WTC11 (cell line): ENCODE data around the gene NOSTRIN. TPM values are rescaled to one million over a fixed set of nuclear protein-coding genes. Genes with fewer than 3 reads are reported as not detected.

Source experiments
- ATAC-seq: fragments of 200-7000 bp; cut with Tn5 transposase; 2 replicates; pipeline ENCODE4 v1.10.0; 2021; ENCODE audit warnings: mild to moderate bottlenecking, moderate library complexity
- CTCF ChIA-PET: fragments of 300-600 bp; sonication (Branson Sonifier 250); formaldehyde crosslinking; loops from one replicate; lab custom pipeline; 2021; ENCODE audit warnings: antibody characterized with exemption; lab: Charles Lee
- POLR2A ChIA-PET: fragments of 350-600 bp; sonication (Branson Sonifier 250); formaldehyde crosslinking; loops from one replicate; lab custom pipeline; 2021; ENCODE audit warnings: antibody characterized with exemption; lab: Charles Lee
- DNase-seq: peaks from one replicate; pipeline ENCODE4 v3.0.0; 2021; ENCODE audit warnings: low spot score
- H3K27ac Mint-ChIP-seq: 2 replicates; pipeline ENCODE4 v1.8.0; 2021; ENCODE audit warnings: mixed read lengths
- H3K27me3 Mint-ChIP-seq: 2 replicates; pipeline ENCODE4 v1.8.0; 2021; ENCODE audit warnings: low read depth, mild to moderate bottlenecking, moderate library complexity, mixed read lengths
- H3K36me3 Mint-ChIP-seq: 2 replicates; pipeline ENCODE4 v1.8.0; 2021; ENCODE audit warnings: mixed read lengths
- H3K4me1 Mint-ChIP-seq: 2 replicates; pipeline ENCODE4 v1.8.0; 2022; ENCODE audit warnings: mixed read lengths
- H3K4me3 Mint-ChIP-seq: 2 replicates; pipeline ENCODE4 v1.8.0; 2021; ENCODE audit warnings: mild to moderate bottlenecking, moderate library complexity, mixed read lengths
- H3K9me3 Mint-ChIP-seq: 2 replicates; pipeline ENCODE4 v1.8.0; 2021; ENCODE audit warnings: mixed read lengths
- GRHL2 ChIP-seq: fragments of 250-450 bp; sonication (Bioruptor Pico); IDR thresholded peaks from 2 replicates; pipeline ENCODE4 v1.8.0; 2022; ENCODE audit warnings: mild to moderate bottlenecking, moderate library complexity; ENCODE audit not compliant: insufficient replicate concordance, severe bottlenecking
- HMGA2 ChIP-seq: fragments of 250-450 bp; sonication (Bioruptor Pico); IDR thresholded peaks from 2 replicates; pipeline ENCODE4 v1.4.0; 2021; ENCODE audit warnings: mild to moderate bottlenecking, moderate library complexity
- KAT7 ChIP-seq: sonication (generic); formaldehyde crosslinking; IDR thresholded peaks from 2 replicates; pipeline ENCODE4 v1.8.1; 2023; ENCODE audit warnings: missing genetic modification reagents, mild to moderate bottlenecking, borderline replicate concordance
- NFATC4 ChIP-seq: fragments of 250-450 bp; sonication (Bioruptor Pico); IDR thresholded peaks from 2 replicates; pipeline ENCODE4 v1.9.0; 2021; ENCODE audit warnings: mild to moderate bottlenecking
- NFE2L1 ChIP-seq: sonication (generic); formaldehyde crosslinking; IDR thresholded peaks from 2 replicates; pipeline ENCODE4 v1.8.1; 2023; ENCODE audit warnings: missing genetic modification reagents
- PRRX2 ChIP-seq: fragments of 250-450 bp; sonication (Bioruptor Pico); IDR thresholded peaks from 2 replicates; pipeline ENCODE4 v1.8.0; 2021; ENCODE audit warnings: mild to moderate bottlenecking
- TCF7 ChIP-seq: sonication (generic); formaldehyde crosslinking; IDR thresholded peaks from 2 replicates; pipeline ENCODE4 v1.8.0; 2022; ENCODE audit warnings: mild to moderate bottlenecking, low read depth, missing genetic modification reagents, moderate library complexity
- TEAD4 ChIP-seq: sonication (generic); formaldehyde crosslinking; IDR thresholded peaks from 2 replicates; pipeline ENCODE4 v1.8.0; 2022; ENCODE audit warnings: mild to moderate bottlenecking, missing genetic modification reagents
- ZNF219 ChIP-seq: sonication (generic); formaldehyde crosslinking; IDR thresholded peaks from 2 replicates; pipeline ENCODE4 v1.8.0; 2023; ENCODE audit warnings: missing genetic modification reagents, mild to moderate bottlenecking, borderline replicate concordance
- total RNA-seq: library from RNA; stranded (reverse); gene quantifications from 3 replicates; pipeline ENCODE4 v1.2.3, GENCODE V29; 2021
- TF ChIP-seq, protein P1 (sequence below): fragments of 250-450 bp; sonication (Bioruptor Pico); IDR thresholded peaks from 2 replicates; pipeline ENCODE4 v1.9.0; 2021; ENCODE audit warnings: moderate library complexity, mild to moderate bottlenecking, inconsistent platforms, borderline replicate concordance
- TF ChIP-seq, protein P2 (sequence below): sonication (generic); formaldehyde crosslinking; IDR thresholded peaks from 2 replicates; pipeline ENCODE4 v1.8.0; 2023; ENCODE audit warnings: missing genetic modification reagents, mild to moderate bottlenecking, borderline replicate concordance
- TF ChIP-seq, protein P3 (sequence below): sonication (generic); formaldehyde crosslinking; IDR thresholded peaks from 2 replicates; pipeline ENCODE4 v1.8.1; 2023; ENCODE audit warnings: mild to moderate bottlenecking, missing genetic modification reagents, moderate library complexity
- TF ChIP-seq, protein P4 (sequence below): fragments of 250-450 bp; sonication (Bioruptor Pico); IDR thresholded peaks from 2 replicates; pipeline ENCODE4 v1.8.0; 2021; ENCODE audit warnings: mild to moderate bottlenecking
- TF ChIP-seq, protein P5 (sequence below): sonication (generic); formaldehyde crosslinking; IDR thresholded peaks from 2 replicates; pipeline ENCODE4 v1.8.1; 2023; ENCODE audit warnings: mild to moderate bottlenecking, moderate library complexity, missing genetic modification reagents
- TF ChIP-seq, protein P6 (sequence below): sonication (generic); formaldehyde crosslinking; IDR thresholded peaks from 2 replicates; pipeline ENCODE4 v1.8.0; 2022; ENCODE audit warnings: mild to moderate bottlenecking, missing genetic modification reagents

NOSTRIN gene
- total RNA-seq, 1 experiment from 2014 or later: 0.22 TPM

DNA sequence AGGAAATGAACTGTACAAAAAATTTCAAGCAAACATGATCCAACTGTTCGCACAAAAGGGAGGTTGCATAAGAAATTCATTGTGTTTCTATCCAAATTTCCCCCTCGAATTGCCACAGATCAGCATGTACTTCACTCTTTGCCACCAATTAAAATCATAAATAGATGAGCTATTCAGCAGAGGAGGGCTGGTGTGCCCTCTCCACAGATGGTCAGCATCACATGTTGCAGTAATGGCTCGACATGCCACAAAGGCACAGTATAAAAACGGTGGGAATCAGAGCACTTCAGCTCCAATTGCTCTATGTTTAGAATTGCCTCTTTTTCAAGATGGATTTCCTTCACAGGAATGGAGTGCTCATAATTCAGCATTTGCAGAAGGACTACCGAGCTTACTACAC lies 98.6 kb downstream of the NOSTRIN start, which contains the start of gene G6PC2:
G6PC2 (plus strand) TSS at position 289 of the 400 bp plus-strand sequence; CDS start at position 330, 41 bp downstream.
- TF ChIP-seq, protein P1, sequence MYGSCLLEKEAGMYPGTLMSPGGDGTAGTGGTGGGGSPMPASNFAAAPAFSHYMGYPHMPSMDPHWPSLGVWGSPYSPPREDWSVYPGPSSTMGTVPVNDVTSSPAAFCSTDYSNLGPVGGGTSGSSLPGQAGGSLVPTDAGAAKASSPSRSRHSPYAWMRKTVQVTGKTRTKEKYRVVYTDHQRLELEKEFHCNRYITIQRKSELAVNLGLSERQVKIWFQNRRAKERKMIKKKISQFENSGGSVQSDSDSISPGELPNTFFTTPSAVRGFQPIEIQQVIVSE: no peak
- TF ChIP-seq, all 79 proteins: peak for 0
- no peak within 1 kb of the TSS for H3K4me3 Mint-ChIP-seq
- POLR2A ChIA-PET: no interaction called here
- no peaks in the 10 kb centered on the region for H3K36me3 Mint-ChIP-seq
- no peaks in the 10 kb centered on the region for H3K9me3 Mint-ChIP-seq
- ATAC-seq: no peak
- peaks cover 13% of the 10 kb centered on the region for H3K4me1 Mint-ChIP-seq
- no peak within 1 kb of the TSS for H3K27ac Mint-ChIP-seq
- CTCF ChIA-PET: no interaction called here
- H3K27me3 Mint-ChIP-seq: no peaks in the 10 kb centered on the region
- DNase-seq: no peak

DNA sequence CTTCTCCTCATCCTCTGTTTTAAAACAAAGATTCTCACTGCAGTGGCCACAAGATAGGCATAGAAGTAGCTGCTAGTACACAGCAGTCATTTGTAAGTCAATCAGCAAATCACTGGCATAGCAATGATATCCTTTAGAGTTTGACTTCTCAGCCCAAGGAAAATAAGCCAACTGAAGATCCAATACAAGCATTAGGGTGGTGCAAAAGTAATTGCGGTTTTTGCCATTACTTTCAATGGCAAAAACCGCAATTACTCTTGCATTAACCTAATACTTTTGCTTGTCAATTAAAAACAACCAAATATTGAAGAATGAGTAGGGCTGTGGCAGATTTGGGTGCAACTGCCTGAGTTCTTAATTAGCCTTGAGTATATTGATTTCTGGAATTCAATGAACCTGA lies 101.5 kb downstream of the NOSTRIN start:
- Mint-ChIP-seq H3K4me1 (peaks cover 38% of the 10 kb centered on the region), H3K4me3 (no peak overlapping the region), H3K27ac (no peak overlapping the region), H3K36me3 (no peaks in the 10 kb centered on the region), H3K9me3 (no peaks in the 10 kb centered on the region), H3K27me3 (no peaks in the 10 kb centered on the region)
- ATAC-seq (no peak), DNase-seq (no peak)
- CTCF ChIA-PET: no interaction called here
- TF ChIP-seq, protein P2, sequence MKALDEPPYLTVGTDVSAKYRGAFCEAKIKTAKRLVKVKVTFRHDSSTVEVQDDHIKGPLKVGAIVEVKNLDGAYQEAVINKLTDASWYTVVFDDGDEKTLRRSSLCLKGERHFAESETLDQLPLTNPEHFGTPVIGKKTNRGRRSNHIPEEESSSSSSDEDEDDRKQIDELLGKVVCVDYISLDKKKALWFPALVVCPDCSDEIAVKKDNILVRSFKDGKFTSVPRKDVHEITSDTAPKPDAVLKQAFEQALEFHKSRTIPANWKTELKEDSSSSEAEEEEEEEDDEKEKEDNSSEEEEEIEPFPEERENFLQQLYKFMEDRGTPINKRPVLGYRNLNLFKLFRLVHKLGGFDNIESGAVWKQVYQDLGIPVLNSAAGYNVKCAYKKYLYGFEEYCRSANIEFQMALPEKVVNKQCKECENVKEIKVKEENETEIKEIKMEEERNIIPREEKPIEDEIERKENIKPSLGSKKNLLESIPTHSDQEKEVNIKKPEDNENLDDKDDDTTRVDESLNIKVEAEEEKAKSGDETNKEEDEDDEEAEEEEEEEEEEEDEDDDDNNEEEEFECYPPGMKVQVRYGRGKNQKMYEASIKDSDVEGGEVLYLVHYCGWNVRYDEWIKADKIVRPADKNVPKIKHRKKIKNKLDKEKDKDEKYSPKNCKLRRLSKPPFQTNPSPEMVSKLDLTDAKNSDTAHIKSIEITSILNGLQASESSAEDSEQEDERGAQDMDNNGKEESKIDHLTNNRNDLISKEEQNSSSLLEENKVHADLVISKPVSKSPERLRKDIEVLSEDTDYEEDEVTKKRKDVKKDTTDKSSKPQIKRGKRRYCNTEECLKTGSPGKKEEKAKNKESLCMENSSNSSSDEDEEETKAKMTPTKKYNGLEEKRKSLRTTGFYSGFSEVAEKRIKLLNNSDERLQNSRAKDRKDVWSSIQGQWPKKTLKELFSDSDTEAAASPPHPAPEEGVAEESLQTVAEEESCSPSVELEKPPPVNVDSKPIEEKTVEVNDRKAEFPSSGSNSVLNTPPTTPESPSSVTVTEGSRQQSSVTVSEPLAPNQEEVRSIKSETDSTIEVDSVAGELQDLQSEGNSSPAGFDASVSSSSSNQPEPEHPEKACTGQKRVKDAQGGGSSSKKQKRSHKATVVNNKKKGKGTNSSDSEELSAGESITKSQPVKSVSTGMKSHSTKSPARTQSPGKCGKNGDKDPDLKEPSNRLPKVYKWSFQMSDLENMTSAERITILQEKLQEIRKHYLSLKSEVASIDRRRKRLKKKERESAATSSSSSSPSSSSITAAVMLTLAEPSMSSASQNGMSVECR (CRISPR knock-in tag): no peak
- no peak for TF ChIP-seq HMGA2
- no peak for TF ChIP-seq ZNF219 (CRISPR knock-in tag)
- TF ChIP-seq, protein P3, sequence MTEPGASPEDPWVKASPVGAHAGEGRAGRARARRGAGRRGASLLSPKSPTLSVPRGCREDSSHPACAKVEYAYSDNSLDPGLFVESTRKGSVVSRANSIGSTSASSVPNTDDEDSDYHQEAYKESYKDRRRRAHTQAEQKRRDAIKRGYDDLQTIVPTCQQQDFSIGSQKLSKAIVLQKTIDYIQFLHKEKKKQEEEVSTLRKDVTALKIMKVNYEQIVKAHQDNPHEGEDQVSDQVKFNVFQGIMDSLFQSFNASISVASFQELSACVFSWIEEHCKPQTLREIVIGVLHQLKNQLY (CRISPR knock-in tag): no peak
- no peak for TF ChIP-seq TCF7
- no peak for TF ChIP-seq GRHL2 (CRISPR knock-in tag)
- TF ChIP-seq, protein P4, sequence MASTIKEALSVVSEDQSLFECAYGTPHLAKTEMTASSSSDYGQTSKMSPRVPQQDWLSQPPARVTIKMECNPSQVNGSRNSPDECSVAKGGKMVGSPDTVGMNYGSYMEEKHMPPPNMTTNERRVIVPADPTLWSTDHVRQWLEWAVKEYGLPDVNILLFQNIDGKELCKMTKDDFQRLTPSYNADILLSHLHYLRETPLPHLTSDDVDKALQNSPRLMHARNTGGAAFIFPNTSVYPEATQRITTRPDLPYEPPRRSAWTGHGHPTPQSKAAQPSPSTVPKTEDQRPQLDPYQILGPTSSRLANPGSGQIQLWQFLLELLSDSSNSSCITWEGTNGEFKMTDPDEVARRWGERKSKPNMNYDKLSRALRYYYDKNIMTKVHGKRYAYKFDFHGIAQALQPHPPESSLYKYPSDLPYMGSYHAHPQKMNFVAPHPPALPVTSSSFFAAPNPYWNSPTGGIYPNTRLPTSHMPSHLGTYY (CRISPR knock-in tag): no peak
- no peak for TF ChIP-seq NFE2L1
- POLR2A ChIA-PET: no interaction called here

DNA sequence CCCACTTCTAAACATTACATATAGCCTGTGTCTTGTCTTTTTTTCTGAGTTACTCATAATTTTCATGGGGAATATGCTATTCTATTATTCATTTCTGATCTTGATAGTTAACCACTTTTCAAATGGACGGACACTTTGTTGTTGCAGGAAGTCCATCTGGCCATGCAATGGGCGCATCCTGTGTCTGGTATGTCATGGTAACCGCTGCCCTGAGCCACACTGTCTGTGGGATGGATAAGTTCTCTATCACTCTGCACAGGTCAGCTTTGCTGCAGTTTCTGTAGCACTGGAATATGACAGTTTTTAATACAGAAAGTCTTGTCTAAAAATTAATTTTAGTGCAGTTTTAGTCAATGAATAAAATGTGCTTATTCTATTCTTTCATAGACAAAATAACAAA lies 101.9 kb downstream of the NOSTRIN start:
- H3K4me3 Mint-ChIP-seq: no peak overlapping the region
- ATAC-seq: no peak
- CTCF ChIA-PET: no interaction called here
- TF ChIP-seq NFATC4 (no peak), KAT7 (CRISPR knock-in tag) (no peak), TEAD4 (CRISPR knock-in tag) (no peak), PRRX2 (CRISPR knock-in tag) (no peak)
- TF ChIP-seq, protein P5, sequence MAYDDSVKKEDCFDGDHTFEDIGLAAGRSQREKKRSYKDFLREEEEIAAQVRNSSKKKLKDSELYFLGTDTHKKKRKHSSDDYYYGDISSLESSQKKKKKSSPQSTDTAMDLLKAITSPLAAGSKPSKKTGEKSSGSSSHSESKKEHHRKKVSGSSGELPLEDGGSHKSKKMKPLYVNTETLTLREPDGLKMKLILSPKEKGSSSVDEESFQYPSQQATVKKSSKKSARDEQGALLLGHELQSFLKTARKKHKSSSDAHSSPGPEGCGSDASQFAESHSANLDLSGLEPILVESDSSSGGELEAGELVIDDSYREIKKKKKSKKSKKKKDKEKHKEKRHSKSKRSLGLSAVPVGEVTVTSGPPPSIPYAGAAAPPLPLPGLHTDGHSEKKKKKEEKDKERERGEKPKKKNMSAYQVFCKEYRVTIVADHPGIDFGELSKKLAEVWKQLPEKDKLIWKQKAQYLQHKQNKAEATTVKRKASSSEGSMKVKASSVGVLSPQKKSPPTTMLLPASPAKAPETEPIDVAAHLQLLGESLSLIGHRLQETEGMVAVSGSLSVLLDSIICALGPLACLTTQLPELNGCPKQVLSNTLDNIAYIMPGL: no peak
- TF ChIP-seq, protein P6, sequence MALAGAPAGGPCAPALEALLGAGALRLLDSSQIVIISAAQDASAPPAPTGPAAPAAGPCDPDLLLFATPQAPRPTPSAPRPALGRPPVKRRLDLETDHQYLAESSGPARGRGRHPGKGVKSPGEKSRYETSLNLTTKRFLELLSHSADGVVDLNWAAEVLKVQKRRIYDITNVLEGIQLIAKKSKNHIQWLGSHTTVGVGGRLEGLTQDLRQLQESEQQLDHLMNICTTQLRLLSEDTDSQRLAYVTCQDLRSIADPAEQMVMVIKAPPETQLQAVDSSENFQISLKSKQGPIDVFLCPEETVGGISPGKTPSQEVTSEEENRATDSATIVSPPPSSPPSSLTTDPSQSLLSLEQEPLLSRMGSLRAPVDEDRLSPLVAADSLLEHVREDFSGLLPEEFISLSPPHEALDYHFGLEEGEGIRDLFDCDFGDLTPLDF: no peak
- TF ChIP-seq, all 79 proteins: peak for 0
- Mint-ChIP-seq H3K36me3 (no peaks in the 10 kb centered on the region), H3K4me1 (peaks cover 41% of the 10 kb centered on the region), H3K27ac (no peak overlapping the region), H3K9me3 (no peaks in the 10 kb centered on the region), H3K27me3 (no peaks in the 10 kb centered on the region)
- no peak for DNase-seq
- POLR2A ChIA-PET: no interaction called here
